Gastroesophageal sphincter (tissue), 3 donors: Measurements from ENCODE around the gene CEP170B.

Experiments
- CTCF ChIP-seq, 4 experiments: fragments of 200-600 bp in 2 of 4; fragments of 450-650 bp in 2 of 4; sonication (generic) in 1 of 4; IDR thresholded peaks; one replicate each; pipeline ENCODE4 v1.5.1; 2017 to 2019; ENCODE audit warnings: antibody characterized with exemption in 4 of 4, mild to moderate bottlenecking in 2 of 4, moderate library complexity in 2 of 4
- POLR2A ChIP-seq, 2 donors: fragments of 450-650 bp; IDR thresholded peaks; one replicate each; pipeline ENCODE4 v1.6.1; 2017; ENCODE audit warnings: antibody characterized with exemption in 2 of 2, mild to moderate bottlenecking in 2 of 2, moderate library complexity in 1 of 2

GRCh38 chr14:104841730-104842129 is 23.3 kb upstream of the CEP170B start:
- TF ChIP-seq CTCF (IDR thresholded peaks at IDR 0.05): no peak
- TF ChIP-seq POLR2A (IDR thresholded peaks at IDR 0.05): no peak
